Loucy (cell line): Measurements from ENCODE around the gene FHAD1.

Experiments
- H2AFZ ChIP-seq: fragments of 200-600 bp; sonication (generic); 2 replicates; pipeline ENCODE4 v1.6.0; 2016; ENCODE audit warnings: antibody characterized with exemption, mild to moderate bottlenecking, low read length, moderate library complexity
- H3F3A ChIP-seq: fragments of 200-600 bp; 2 replicates; pipeline ENCODE4 v1.6.0; 2016; ENCODE audit warnings: antibody characterized with exemption, low read depth, mild to moderate bottlenecking
- H3K27me3 ChIP-seq: fragments of 200-600 bp; sonication (generic); 2 replicates; pipeline ENCODE4 v1.6.1; 2014; ENCODE audit warnings: low read length, mild to moderate bottlenecking; ENCODE audit not compliant: insufficient read depth, poor library complexity, severe bottlenecking
- H3K36me3 ChIP-seq: fragments of 200-600 bp; sonication (generic); 2 replicates; pipeline ENCODE4 v1.6.1; 2016; ENCODE audit warnings: low read length; ENCODE audit not compliant: insufficient read depth
- H3K4me1 ChIP-seq: fragments of 200-600 bp; sonication (generic); 2 replicates; pipeline ENCODE4 v1.5.1; 2014; ENCODE audit warnings: low read length, mild to moderate bottlenecking; ENCODE audit not compliant: insufficient read depth, poor library complexity, severe bottlenecking
- H3K4me2 ChIP-seq: fragments of 200-600 bp; sonication (generic); 2 replicates; pipeline ENCODE4 v1.6.0; 2014; ENCODE audit warnings: antibody characterized with exemption, low read length, low read depth, mild to moderate bottlenecking; ENCODE audit not compliant: poor library complexity, severe bottlenecking
- H3K4me3 ChIP-seq: fragments of 200-600 bp; sonication (generic); 2 replicates; pipeline ENCODE4 v1.5.1; 2014; ENCODE audit warnings: low read length, mild to moderate bottlenecking, mixed read lengths; ENCODE audit not compliant: poor library complexity, severe bottlenecking
- H3K79me2 ChIP-seq: fragments of 200-600 bp; sonication (generic); 2 replicates; pipeline ENCODE4 v1.6.1; 2014; ENCODE audit warnings: low read length; ENCODE audit not compliant: insufficient read depth
- H3K9ac ChIP-seq: fragments of 200-600 bp; sonication (generic); 2 replicates; pipeline ENCODE4 v1.6.0; 2014; ENCODE audit warnings: mild to moderate bottlenecking, low read depth, low read length, moderate library complexity; ENCODE audit not compliant: poor library complexity, severe bottlenecking
- H3K9me2 ChIP-seq: fragments of 200-600 bp; sonication (generic); replicated peaks from 2 replicates; pipeline ENCODE4 v1.6.1; 2016; ENCODE audit warnings: low read depth, low read length, mixed read lengths
- H3K9me3 ChIP-seq: fragments of 200-600 bp; sonication (generic); 2 replicates; pipeline ENCODE4 v1.6.1; 2014; ENCODE audit warnings: mild to moderate bottlenecking, antibody characterized with exemption, low read length, low read depth; ENCODE audit not compliant: insufficient read depth
- H4K20me1 ChIP-seq: fragments of 200-600 bp; sonication (generic); 2 replicates; pipeline ENCODE4 v1.6.0; 2014; ENCODE audit warnings: antibody characterized with exemption, low read length, mild to moderate bottlenecking; ENCODE audit not compliant: insufficient read depth, poor library complexity, severe bottlenecking
- CTCF ChIP-seq: fragments of 200-600 bp; sonication (generic); conservative IDR thresholded peaks from 2 replicates; pipeline ENCODE4 v1.5.1; 2014; ENCODE audit warnings: mild to moderate bottlenecking, antibody characterized with exemption, low read length
- EZH2phosphoT487 ChIP-seq: fragments of 200-600 bp; IDR thresholded peaks from 2 replicates; pipeline ENCODE4 v1.6.1; 2018; ENCODE audit warnings: antibody characterized with exemption, mild to moderate bottlenecking, moderate library complexity, borderline replicate concordance

The FHAD1 gene

GRCh38 chr1:15245593-15246360 is 1.2 kb upstream of the FHAD1 start:
- Histone ChIP-seq H3K79me2 (no peaks in the 10 kb centered on the region), H3K27me3 (no peaks in the 10 kb centered on the region), H3K9me2 (no peaks in the 10 kb centered on the region), H3K4me1 (peaks cover 9% of the 10 kb centered on the region), H4K20me1 (no peaks in the 10 kb centered on the region), H3K4me2 (no peak overlapping the region), H3F3A (no peaks in the 10 kb centered on the region), H3K9me3 (no peaks in the 10 kb centered on the region), H3K9ac (no peak overlapping the region), H3K36me3 (no peaks in the 10 kb centered on the region), H3K4me3 (no peak overlapping the region), H2AFZ (no peak overlapping the region)
- no peak for TF ChIP-seq EZH2phosphoT487
- TF ChIP-seq CTCF = no peak

DNA sequence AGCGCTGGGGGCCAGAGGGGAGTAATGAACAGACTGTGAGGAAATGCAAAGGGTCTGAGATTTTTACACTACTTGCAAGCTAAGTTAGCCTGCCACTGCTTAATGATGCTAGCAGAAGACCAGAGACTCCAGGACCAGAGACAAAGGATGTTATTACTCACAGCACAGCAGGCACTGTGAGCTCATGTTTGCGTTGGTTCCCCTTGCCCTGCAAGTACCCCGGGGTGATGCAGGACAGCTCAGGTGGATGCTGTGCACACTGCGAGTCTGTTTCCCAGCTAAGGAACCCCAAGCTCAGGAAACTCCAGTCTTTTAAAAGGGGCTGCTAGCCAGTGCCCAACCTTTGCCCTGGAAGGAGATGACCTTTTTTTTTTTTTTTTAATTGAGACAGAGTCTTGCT is 1.2 kb downstream of the FHAD1 start:
- Histone ChIP-seq H3K4me1 (peaks cover 16% of the 10 kb centered on the region), H3K4me3 (no peak overlapping the region), H3K27me3 (no peaks in the 10 kb centered on the region), H2AFZ (no peak overlapping the region), H3K36me3 (no peaks in the 10 kb centered on the region), H3K9me3 (no peaks in the 10 kb centered on the region), H3K4me2 (no peak overlapping the region), H3K9me2 (no peaks in the 10 kb centered on the region), H3K9ac (no peak overlapping the region), H3K79me2 (no peaks in the 10 kb centered on the region), H4K20me1 (no peaks in the 10 kb centered on the region), H3F3A (no peaks in the 10 kb centered on the region)
- TF ChIP-seq EZH2phosphoT487 = no peak
- no peak for TF ChIP-seq CTCF

GRCh38 chr1:15249081-15249480 is 2.1 kb downstream of the FHAD1 start:
- H4K20me1 ChIP-seq = no peaks in the 10 kb centered on the region
- H3K9me3 ChIP-seq = no peaks in the 10 kb centered on the region
- H3K79me2 ChIP-seq = no peaks in the 10 kb centered on the region
- no peak overlapping the region for H2AFZ ChIP-seq
- H3K4me1 ChIP-seq = peaks cover 16% of the 10 kb centered on the region
- H3K27me3 ChIP-seq = no peaks in the 10 kb centered on the region
- H3K36me3 ChIP-seq = no peaks in the 10 kb centered on the region
- no peak overlapping the region for H3K9ac ChIP-seq
- H3F3A ChIP-seq = no peaks in the 10 kb centered on the region
- no peak for TF ChIP-seq EZH2phosphoT487
- TF ChIP-seq CTCF = no peak
- H3K4me2 ChIP-seq = peak overlapping the region; percentile 33
- no peaks in the 10 kb centered on the region for H3K9me2 ChIP-seq
- no peak overlapping the region for H3K4me3 ChIP-seq
